Liver (tissue), 9 donors: ENCODE results near the gene ZDHHC4. TPM values are rescaled to one million over a fixed set of nuclear protein-coding genes. Genes with fewer than 3 reads are reported as not detected.

Experiments
- DNase-seq: peaks from one replicate; pipeline ENCODE4 v3.0.0-alpha.2; 2017; ENCODE audit warnings: low spot score
- H3K27ac ChIP-seq, 2 donors: one replicate each; pipeline ENCODE4 v1.7.0; 2013; ENCODE audit warnings: inconsistent platforms in 2 of 2, low read length in 2 of 2, control low read depth in 1 of 2, low read depth in 1 of 2, mild to moderate bottlenecking in 1 of 2
- H3K27me3 ChIP-seq, 4 donors: one replicate each; pipeline versions ENCODE4 v1.6.1 to v1.7.0; 2013; ENCODE audit warnings: low read length in 3 of 4, inconsistent platforms in 1 of 4, mild to moderate bottlenecking in 1 of 4, moderate library complexity in 1 of 4; ENCODE audit not compliant: control insufficient read depth in 4 of 4, insufficient read depth in 4 of 4
- H3K36me3 ChIP-seq, 4 donors: one replicate each; pipeline versions ENCODE4 v1.6.1 to v1.7.0; 2013; ENCODE audit warnings: low read length in 3 of 4, mild to moderate bottlenecking in 3 of 4, low read depth in 1 of 4, moderate library complexity in 1 of 4; ENCODE audit not compliant: control insufficient read depth in 4 of 4, insufficient read depth in 3 of 4
- H3K4me1 ChIP-seq, 4 donors: one replicate each; pipeline versions ENCODE4 v1.6.1 to v1.7.0; 2013; ENCODE audit warnings: low read length in 3 of 4, mild to moderate bottlenecking in 3 of 4, moderate library complexity in 1 of 4; ENCODE audit not compliant: control insufficient read depth in 4 of 4, insufficient read depth in 4 of 4
- H3K4me3 ChIP-seq, 3 donors: one replicate each; pipeline versions ENCODE4 v1.6.1 to v1.7.0; 2013; ENCODE audit warnings: low read length in 3 of 3, control low read depth in 1 of 3, low read depth in 1 of 3, mild to moderate bottlenecking in 1 of 3
- H3K9ac ChIP-seq, 2 donors: one replicate each; pipeline ENCODE4 v1.7.0; 2013; ENCODE audit warnings: low read length in 2 of 2, mild to moderate bottlenecking in 2 of 2, moderate library complexity in 2 of 2, control low read depth in 1 of 2, low read depth in 1 of 2
- H3K9me3 ChIP-seq, 4 donors: one replicate each; pipeline versions ENCODE4 v1.6.1 to v1.7.0; 2013; ENCODE audit warnings: low read length in 3 of 4; ENCODE audit not compliant: control insufficient read depth in 4 of 4
- EGR1 ChIP-seq, 2 donors: IDR thresholded peaks; 2 replicates each; pipeline ENCODE4 v1.6.1; 2016 to 2018; ENCODE audit warnings: antibody characterized with exemption in 2 of 2, low read depth in 2 of 2
- FOXA1 ChIP-seq: IDR thresholded peaks from 2 replicates; pipeline ENCODE4 v1.6.1; 2016; ENCODE audit warnings: antibody characterized with exemption
- GABPA ChIP-seq, 2 donors: IDR thresholded peaks in 1 of 2; conservative IDR thresholded peaks in 1 of 2; 2 replicates each; pipeline ENCODE4 v1.6.1; 2016; ENCODE audit warnings: antibody characterized with exemption in 2 of 2, mild to moderate bottlenecking in 1 of 2, moderate library complexity in 1 of 2
- HNF4A ChIP-seq, 2 donors: conservative IDR thresholded peaks; 2 replicates each; pipeline ENCODE4 v1.6.1; 2016; ENCODE audit warnings: antibody characterized with exemption in 2 of 2, mild to moderate bottlenecking in 2 of 2
- JUND ChIP-seq, 2 donors: IDR thresholded peaks; 2 replicates each; pipeline ENCODE4 v1.6.1; 2016; ENCODE audit warnings: antibody characterized with exemption in 2 of 2
- NR2F2 ChIP-seq: IDR thresholded peaks from 2 replicates; pipeline ENCODE4 v1.6.1; 2016; ENCODE audit warnings: antibody characterized with exemption
- RAD21 ChIP-seq, 2 donors: IDR thresholded peaks; 2 replicates each; pipeline ENCODE4 v1.6.1; 2016; ENCODE audit warnings: antibody characterized with exemption in 2 of 2, mild to moderate bottlenecking in 2 of 2
- SP1 ChIP-seq: IDR thresholded peaks from 2 replicates; pipeline ENCODE4 v1.6.1; 2018; ENCODE audit warnings: antibody characterized with exemption, mild to moderate bottlenecking
- TAF1 ChIP-seq: conservative IDR thresholded peaks from 2 replicates; pipeline ENCODE4 v1.6.1; 2016; ENCODE audit warnings: antibody characterized with exemption, mild to moderate bottlenecking
- WGBS: extraction: QIAGEN DNeasy Blood & Tissue Kit; methylation state at CpG from one replicate; pipeline ENCODE4 v1.1.7; 2013; 5-methylcytosine and 5-hydroxymethylcytosine counted together
- polyA plus RNA-seq, 2 donors: library from polyadenylated mRNA; stranded (reverse) in 1 of 2; unstranded in 1 of 2; fragments of 200-250 nt in 1 of 2; fragments of >200 nt in 1 of 2; fragmentation: Nextera tagmentation in 1 of 2; extraction: Ambion mirVana in 1 of 2; gene quantifications; one replicate each; pipeline versions ENCODE4 v1.2.1 to v1.2.3, GENCODE V29; 2013 to 2015
- total RNA-seq, 2 donors: library from RNA; depleted of rRNA; stranded (reverse); fragments of >200 nt; gene quantifications; one replicate each; pipeline ENCODE4 v1.2.3, GENCODE V29; 2014
- TF ChIP-seq, protein P1 (sequence below): IDR thresholded peaks from 2 replicates; pipeline ENCODE4 v1.6.1; 2016; ENCODE audit warnings: antibody characterized with exemption
- TF ChIP-seq, protein P2 (sequence below): IDR thresholded peaks from 2 replicates; pipeline ENCODE4 v1.6.1; 2016; ENCODE audit warnings: antibody characterized with exemption
- TF ChIP-seq, protein P3 (sequence below): IDR thresholded peaks from 2 replicates; pipeline ENCODE4 v1.6.1; 2016; ENCODE audit warnings: antibody characterized with exemption
- TF ChIP-seq, protein P4 (sequence below): IDR thresholded peaks from 2 replicates; pipeline ENCODE4 v1.6.1; 2016; ENCODE audit warnings: antibody characterized with exemption, mild to moderate bottlenecking
- donor health status: healthy.
- donor health status: healthy.
- donor health status: healthy.
- donor health status: healthy.
- donor health status: healthy.

The ZDHHC4 gene
- total and polyA plus RNA-seq, 4 donors, result 32.1 to 46.8 (median 34.9) TPM

DNA sequence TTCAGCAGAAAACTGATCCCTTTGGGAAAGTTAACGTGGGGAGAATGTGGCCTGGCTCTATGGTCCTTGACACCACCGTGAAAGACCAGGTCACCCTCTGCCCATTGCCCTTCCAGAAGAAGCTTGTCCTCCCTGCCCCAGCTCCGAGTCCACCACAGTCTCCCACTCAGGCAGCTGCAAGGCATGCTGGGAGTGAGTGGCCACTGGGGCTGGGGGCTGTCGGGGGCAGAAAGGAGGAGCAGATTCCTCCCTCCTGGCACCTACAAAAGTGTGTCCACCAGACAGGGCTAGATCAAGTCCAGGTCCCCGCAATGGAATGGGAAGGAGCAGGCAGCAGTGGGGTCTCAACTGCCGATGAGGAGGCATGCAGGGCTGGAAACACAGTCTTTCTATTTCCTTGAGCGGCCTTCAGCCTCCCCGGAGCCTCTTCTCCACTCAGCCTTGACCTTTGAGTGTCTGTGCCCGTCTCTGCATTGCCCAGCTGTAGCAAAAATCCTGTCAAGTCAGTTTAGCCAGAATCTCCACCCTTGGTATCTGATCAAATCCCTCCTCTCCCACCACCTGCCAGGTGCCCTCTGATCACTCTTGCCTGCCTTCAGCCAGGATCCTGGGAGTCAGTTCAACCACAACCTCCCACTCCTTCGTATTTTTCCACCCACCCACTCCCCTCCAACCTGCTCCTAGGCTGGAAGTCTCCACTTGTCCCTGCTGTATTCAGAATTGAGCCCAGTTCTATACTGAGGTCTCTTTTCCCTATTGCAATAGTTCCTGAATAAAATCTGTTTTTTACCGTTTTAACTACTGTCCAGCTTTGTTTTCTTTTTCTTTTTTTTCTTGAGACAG is 53.0 kb downstream of the ZDHHC4 start:
- DNase-seq, result no peak
- no peak for TF ChIP-seq HNF4A (conservative IDR thresholded peaks at IDR 0.05)
- no peak for TF ChIP-seq SP1
- no peak for TF ChIP-seq TAF1
- TF ChIP-seq FOXA1, result no peak
- no peak for TF ChIP-seq EGR1 (IDR thresholded peaks at IDR 0.05; ENCODE audit: low read depth in 2 of 2)
- TF ChIP-seq NR2F2, result no peak
- no peak for TF ChIP-seq JUND (IDR thresholded peaks at IDR 0.05)
- H3K27ac ChIP-seq, result no peak overlapping the region
- H3K27me3 ChIP-seq, result no peaks in the 10 kb centered on the region
- H3K4me3 ChIP-seq, result no peak overlapping the region
- no peaks in the 10 kb centered on the region for H3K9me3 ChIP-seq
- H3K9ac ChIP-seq, result no peak overlapping the region
- H3K4me1 ChIP-seq, result no peaks in the 10 kb centered on the region
- no peaks in the 10 kb centered on the region for H3K36me3 ChIP-seq
- 69% methylated on average over 11 of the region's 11 CpGs for WGBS

DNA sequence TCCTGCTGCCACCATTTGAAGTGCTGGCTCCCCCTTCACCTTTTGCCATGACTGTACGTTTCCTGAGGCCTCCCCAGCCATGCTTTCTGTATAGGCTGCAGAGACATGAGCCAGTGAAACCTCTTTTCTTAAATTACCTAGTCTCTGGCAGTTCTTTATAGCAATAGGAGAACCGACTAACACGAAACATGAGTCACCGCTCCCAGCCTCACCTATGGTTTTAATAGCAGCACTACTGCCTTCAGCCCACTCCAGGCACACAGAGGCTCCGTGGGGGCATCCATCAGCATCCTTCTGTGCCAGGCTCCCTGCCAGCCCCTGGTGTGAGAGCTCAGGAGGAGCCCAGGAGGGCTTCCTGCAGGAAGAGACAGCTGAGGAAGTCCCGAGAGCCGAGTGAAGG is 54.4 kb downstream of the ZDHHC4 start:
- H3K9me3 ChIP-seq, result no peaks in the 10 kb centered on the region
- no peak overlapping the region for H3K27ac ChIP-seq
- H3K4me3 ChIP-seq, result no peak overlapping the region
- 80% methylated on average over 7 of the region's 7 CpGs for WGBS
- TF ChIP-seq, protein P1, sequence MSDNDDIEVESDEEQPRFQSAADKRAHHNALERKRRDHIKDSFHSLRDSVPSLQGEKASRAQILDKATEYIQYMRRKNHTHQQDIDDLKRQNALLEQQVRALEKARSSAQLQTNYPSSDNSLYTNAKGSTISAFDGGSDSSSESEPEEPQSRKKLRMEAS, result no peak
- TF ChIP-seq HNF4A (conservative IDR thresholded peaks at IDR 0.05), result no peak
- TF ChIP-seq, protein P2, sequence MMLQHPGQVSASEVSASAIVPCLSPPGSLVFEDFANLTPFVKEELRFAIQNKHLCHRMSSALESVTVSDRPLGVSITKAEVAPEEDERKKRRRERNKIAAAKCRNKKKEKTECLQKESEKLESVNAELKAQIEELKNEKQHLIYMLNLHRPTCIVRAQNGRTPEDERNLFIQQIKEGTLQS, result no peak
- no peak for TF ChIP-seq EGR1 (IDR thresholded peaks at IDR 0.05; ENCODE audit: low read depth in 2 of 2)
- TF ChIP-seq GABPA (IDR thresholded peaks at IDR 0.05 in 1 of 2, conservative IDR thresholded peaks at IDR 0.05 in 1 of 2), result no peak
- TF ChIP-seq JUND (IDR thresholded peaks at IDR 0.05), result no peak
- TF ChIP-seq RAD21 (IDR thresholded peaks at IDR 0.05), result no peak
- TF ChIP-seq FOXA1, result no peak
- H3K36me3 ChIP-seq, result no peaks in the 10 kb centered on the region
- H3K27me3 ChIP-seq, result no peaks in the 10 kb centered on the region
- H3K9ac ChIP-seq, result no peak overlapping the region
- no peak for DNase-seq
- H3K4me1 ChIP-seq, result peaks cover 0 to 4% (median 3%) of the 10 kb centered on the region in 4 donors

DNA sequence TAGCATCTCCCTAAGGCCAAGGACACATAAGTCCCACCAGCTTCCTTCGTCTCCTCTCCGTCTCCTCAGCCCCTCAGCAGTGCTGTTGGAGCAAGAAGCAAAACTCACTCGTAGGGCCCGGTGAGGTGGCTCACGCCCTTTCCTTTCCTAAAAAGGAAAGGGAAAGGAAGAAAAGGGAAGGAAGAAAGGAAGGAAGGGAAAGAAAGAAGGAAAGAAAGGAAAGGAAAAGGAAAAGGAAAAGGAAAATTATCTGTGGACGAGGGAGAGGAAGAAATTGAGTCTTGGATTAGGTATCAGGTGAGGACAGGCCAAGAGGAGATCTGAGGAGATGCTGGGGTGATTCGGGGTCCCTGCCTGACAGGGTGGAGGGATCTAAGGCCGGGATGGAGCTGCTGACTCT is 56.8 kb downstream of the ZDHHC4 start:
- no peaks in the 10 kb centered on the region for H3K27me3 ChIP-seq
- no peak overlapping the region for H3K4me3 ChIP-seq
- TF ChIP-seq, protein P3, sequence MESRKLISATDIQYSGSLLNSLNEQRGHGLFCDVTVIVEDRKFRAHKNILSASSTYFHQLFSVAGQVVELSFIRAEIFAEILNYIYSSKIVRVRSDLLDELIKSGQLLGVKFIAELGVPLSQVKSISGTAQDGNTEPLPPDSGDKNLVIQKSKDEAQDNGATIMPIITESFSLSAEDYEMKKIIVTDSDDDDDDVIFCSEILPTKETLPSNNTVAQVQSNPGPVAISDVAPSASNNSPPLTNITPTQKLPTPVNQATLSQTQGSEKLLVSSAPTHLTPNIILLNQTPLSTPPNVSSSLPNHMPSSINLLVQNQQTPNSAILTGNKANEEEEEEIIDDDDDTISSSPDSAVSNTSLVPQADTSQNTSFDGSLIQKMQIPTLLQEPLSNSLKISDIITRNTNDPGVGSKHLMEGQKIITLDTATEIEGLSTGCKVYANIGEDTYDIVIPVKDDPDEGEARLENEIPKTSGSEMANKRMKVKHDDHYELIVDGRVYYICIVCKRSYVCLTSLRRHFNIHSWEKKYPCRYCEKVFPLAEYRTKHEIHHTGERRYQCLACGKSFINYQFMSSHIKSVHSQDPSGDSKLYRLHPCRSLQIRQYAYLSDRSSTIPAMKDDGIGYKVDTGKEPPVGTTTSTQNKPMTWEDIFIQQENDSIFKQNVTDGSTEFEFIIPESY, result no peak
- TF ChIP-seq FOXA1 (no peak), SP1 (no peak), HNF4A (conservative IDR thresholded peaks at IDR 0.05) (no peak)
- TF ChIP-seq, protein P4, sequence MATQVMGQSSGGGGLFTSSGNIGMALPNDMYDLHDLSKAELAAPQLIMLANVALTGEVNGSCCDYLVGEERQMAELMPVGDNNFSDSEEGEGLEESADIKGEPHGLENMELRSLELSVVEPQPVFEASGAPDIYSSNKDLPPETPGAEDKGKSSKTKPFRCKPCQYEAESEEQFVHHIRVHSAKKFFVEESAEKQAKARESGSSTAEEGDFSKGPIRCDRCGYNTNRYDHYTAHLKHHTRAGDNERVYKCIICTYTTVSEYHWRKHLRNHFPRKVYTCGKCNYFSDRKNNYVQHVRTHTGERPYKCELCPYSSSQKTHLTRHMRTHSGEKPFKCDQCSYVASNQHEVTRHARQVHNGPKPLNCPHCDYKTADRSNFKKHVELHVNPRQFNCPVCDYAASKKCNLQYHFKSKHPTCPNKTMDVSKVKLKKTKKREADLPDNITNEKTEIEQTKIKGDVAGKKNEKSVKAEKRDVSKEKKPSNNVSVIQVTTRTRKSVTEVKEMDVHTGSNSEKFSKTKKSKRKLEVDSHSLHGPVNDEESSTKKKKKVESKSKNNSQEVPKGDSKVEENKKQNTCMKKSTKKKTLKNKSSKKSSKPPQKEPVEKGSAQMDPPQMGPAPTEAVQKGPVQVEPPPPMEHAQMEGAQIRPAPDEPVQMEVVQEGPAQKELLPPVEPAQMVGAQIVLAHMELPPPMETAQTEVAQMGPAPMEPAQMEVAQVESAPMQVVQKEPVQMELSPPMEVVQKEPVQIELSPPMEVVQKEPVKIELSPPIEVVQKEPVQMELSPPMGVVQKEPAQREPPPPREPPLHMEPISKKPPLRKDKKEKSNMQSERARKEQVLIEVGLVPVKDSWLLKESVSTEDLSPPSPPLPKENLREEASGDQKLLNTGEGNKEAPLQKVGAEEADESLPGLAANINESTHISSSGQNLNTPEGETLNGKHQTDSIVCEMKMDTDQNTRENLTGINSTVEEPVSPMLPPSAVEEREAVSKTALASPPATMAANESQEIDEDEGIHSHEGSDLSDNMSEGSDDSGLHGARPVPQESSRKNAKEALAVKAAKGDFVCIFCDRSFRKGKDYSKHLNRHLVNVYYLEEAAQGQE, result no peak
- no peaks in the 10 kb centered on the region for H3K9me3 ChIP-seq
- no peak overlapping the region for H3K27ac ChIP-seq
- H3K4me1 ChIP-seq, result peaks cover 7 to 18% (median 14%) of the 10 kb centered on the region in 4 donors
- WGBS, result 86% methylated on average over 8 of the region's 8 CpGs
- DNase-seq, result no peak
- H3K36me3 ChIP-seq, result no peaks in the 10 kb centered on the region
- H3K9ac ChIP-seq, result no peak overlapping the region
